Naive thymus-derived CD4-positive, alpha-beta T cell (primary cell): ENCODE data around the gene AGMO. TPM values are rescaled to one million over a fixed set of nuclear protein-coding genes. Genes with fewer than 3 reads are reported as not detected.

Source experiments
- ATAC-seq: fragments of 150-1000 bp; cut with Tn5 transposase; 2 replicates; pipeline ENCODE4 v1.10.0; 2021; ENCODE audit warnings: mild to moderate bottlenecking, moderate library complexity
- CTCF ChIA-PET: fragments of 350-600 bp; sonication (Branson Sonifier 250); formaldehyde crosslinking; loops from one replicate; lab custom pipeline; 2021; ENCODE audit warnings: antibody characterized with exemption; lab: Charles Lee
- POLR2A ChIA-PET: fragments of 350-600 bp; sonication (Branson Sonifier 250); formaldehyde crosslinking; loops from one replicate; lab custom pipeline; 2021; ENCODE audit warnings: antibody characterized with exemption, inconsistent platforms; lab: Charles Lee
- DNase-seq, 9 donors: peaks; one replicate each; pipeline versions ENCODE4 v3.0.0 to v3.0.0-alpha.2; 2020 to 2022; ENCODE audit warnings: mixed read lengths in 1 of 9
- H3K27ac ChIP-seq: one replicate; pipeline ENCODE4 v1.7.0; 2013; ENCODE audit warnings: mild to moderate bottlenecking, low read depth, low read length, moderate library complexity
- H3K27me3 ChIP-seq, 2 donors: one replicate each; pipeline ENCODE4 v1.7.0; 2013; ENCODE audit warnings: low read length in 2 of 2, mild to moderate bottlenecking in 2 of 2, moderate library complexity in 2 of 2; ENCODE audit not compliant: control insufficient read depth in 2 of 2, insufficient read depth in 2 of 2
- H3K36me3 ChIP-seq, 3 experiments: 1 replicate in 2 of 3; 2 replicates in 1 of 3; pipeline ENCODE4 v1.7.0; 2013; ENCODE audit warnings: low read length in 3 of 3, mild to moderate bottlenecking in 3 of 3, moderate library complexity in 1 of 3; ENCODE audit not compliant: insufficient read depth in 3 of 3, control insufficient read depth in 2 of 3
- H3K4me1 ChIP-seq, 2 donors: one replicate each; pipeline ENCODE4 v1.7.0; 2013; ENCODE audit warnings: low read length in 2 of 2, mild to moderate bottlenecking in 2 of 2, moderate library complexity in 1 of 2; ENCODE audit not compliant: control insufficient read depth in 2 of 2, insufficient read depth in 2 of 2
- H3K4me3 ChIP-seq: 2 replicates; pipeline ENCODE4 v1.7.0; 2013; ENCODE audit warnings: mild to moderate bottlenecking, low read length
- H3K9me3 ChIP-seq, 3 experiments: 1 replicate in 2 of 3; 2 replicates in 1 of 3; pipeline ENCODE4 v1.7.0; 2013; ENCODE audit warnings: low read length in 3 of 3; ENCODE audit not compliant: control insufficient read depth in 2 of 3
- H3K27ac Mint-ChIP-seq, 9 donors: one replicate each; pipeline ENCODE4 v1.8.0; 2020 to 2022; ENCODE audit warnings: mixed read lengths in 9 of 9, mild to moderate bottlenecking in 8 of 9, moderate library complexity in 5 of 9, inconsistent platforms in 2 of 9
- H3K27me3 Mint-ChIP-seq, 5 donors: one replicate each; pipeline ENCODE4 v1.8.0; 2021 to 2022; ENCODE audit warnings: mixed read lengths in 5 of 5, mild to moderate bottlenecking in 1 of 5
- H3K36me3 Mint-ChIP-seq, 5 donors: one replicate each; pipeline ENCODE4 v1.8.0; 2020 to 2022; ENCODE audit warnings: mixed read lengths in 5 of 5, mild to moderate bottlenecking in 3 of 5, inconsistent platforms in 1 of 5
- H3K4me1 Mint-ChIP-seq, 7 donors: one replicate each; pipeline ENCODE4 v1.8.0; 2020 to 2022; ENCODE audit warnings: mixed read lengths in 7 of 7, mild to moderate bottlenecking in 3 of 7, inconsistent platforms in 1 of 7
- H3K4me3 Mint-ChIP-seq, 10 donors: one replicate each; pipeline ENCODE4 v1.8.0; 2020 to 2022; ENCODE audit warnings: mild to moderate bottlenecking in 10 of 10, mixed read lengths in 10 of 10, moderate library complexity in 6 of 10, inconsistent platforms in 2 of 10
- H3K9me3 Mint-ChIP-seq, 11 donors: one replicate each; pipeline ENCODE4 v1.8.0; 2020 to 2022; ENCODE audit warnings: mixed read lengths in 11 of 11, mild to moderate bottlenecking in 4 of 11, inconsistent platforms in 1 of 11, moderate library complexity in 1 of 11
- intact Hi-C, 2 donors: fragments of 100-400 bp; cut with micrococcal nuclease; formaldehyde crosslinking; loops; one replicate each; pipeline ENCODE4 v1.15.1; 2023
- polyA plus RNA-seq, 2 donors: library from polyadenylated mRNA; unstranded; fragments of 300-500 nt; fragmentation: Illumina TruSeq; gene quantifications; one replicate each; pipeline ENCODE4 v1.2.3, GENCODE V29; 2021
- total RNA-seq, 6 experiments: library from RNA in 5 of 6; stranded (reverse) in 5 of 6; gene quantifications; 1 replicate in 5 of 6; 2 replicates in 1 of 6; pipeline ENCODE4 v1.2.3 and lab custom pipeline; 2021 to 2026

AGMO gene
- total and polyA plus RNA-seq, 7 experiments from 2014 or later = not detected

DNA sequence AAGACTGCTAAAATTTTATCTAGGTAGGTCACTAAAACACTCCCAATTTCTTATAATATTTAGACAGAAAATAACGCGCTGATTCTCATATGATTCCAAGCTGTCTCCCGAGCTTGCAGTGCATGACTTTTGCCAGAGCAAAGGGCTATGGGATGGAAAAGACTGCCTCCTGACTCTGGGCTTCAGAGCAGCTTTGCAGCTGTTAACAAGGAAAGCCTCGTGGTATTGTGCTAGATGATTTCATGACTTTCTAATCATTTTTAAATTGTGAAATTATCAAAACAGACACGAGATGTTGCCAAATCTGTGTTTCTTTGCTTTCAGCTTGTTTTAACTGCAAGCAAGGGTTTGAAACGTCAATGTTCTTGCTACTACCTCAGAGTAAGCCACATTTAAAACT is 238.3 kb downstream of the AGMO start:
- ChIA-PET CTCF (no interaction called here), POLR2A (no interaction called here)
- Histone ChIP-seq H3K4me1 (no peaks in the 10 kb centered on the region), H3K36me3 (no peaks in the 10 kb centered on the region), H3K9me3 (no peaks in the 10 kb centered on the region), H3K27me3 (no peaks in the 10 kb centered on the region), H3K4me3 (no peak overlapping the region), H3K27ac (no peak overlapping the region)
- no peaks in the 10 kb centered on the region for H3K27me3 Mint-ChIP-seq
- H3K36me3 Mint-ChIP-seq = no peaks in the 10 kb centered on the region
- H3K4me1 Mint-ChIP-seq = no peaks in the 10 kb centered on the region
- DNase-seq = no peak
- H3K9me3 Mint-ChIP-seq = peaks cover 0 to 9% (median 0%) of the 10 kb centered on the region in 11 donors
- no peak for ATAC-seq
- H3K27ac Mint-ChIP-seq = no peak overlapping the region
- intact Hi-C loops = no loop called here
- H3K4me3 Mint-ChIP-seq = no peak overlapping the region

DNA sequence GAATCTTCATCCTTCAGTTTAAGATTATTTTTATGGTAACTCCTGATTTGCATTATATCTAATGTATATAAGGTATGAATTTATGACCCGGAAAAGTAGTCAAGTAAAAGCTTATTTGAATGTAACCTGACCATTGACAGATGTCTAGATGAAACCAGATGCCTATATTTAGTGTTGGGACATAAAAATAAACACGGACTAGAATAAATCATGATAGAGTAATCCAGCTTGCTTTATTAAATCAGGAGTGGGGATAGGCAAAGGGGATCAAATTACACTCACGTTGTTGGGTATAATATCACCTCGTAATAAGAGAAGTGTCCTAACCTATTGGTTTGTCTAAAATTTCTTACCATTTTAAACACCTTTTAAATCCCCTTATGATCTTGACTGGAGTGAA is 244.6 kb downstream of the AGMO start:
- CTCF ChIA-PET = no interaction called here
- POLR2A ChIA-PET = no interaction called here
- Histone ChIP-seq H3K9me3 (no peaks in the 10 kb centered on the region), H3K27ac (no peak overlapping the region), H3K4me3 (no peak overlapping the region), H3K36me3 (no peaks in the 10 kb centered on the region), H3K4me1 (no peaks in the 10 kb centered on the region), H3K27me3 (no peaks in the 10 kb centered on the region)
- no peak for DNase-seq
- Mint-ChIP-seq H3K4me1 (no peaks in the 10 kb centered on the region), H3K4me3 (no peak overlapping the region), H3K27me3 (no peaks in the 10 kb centered on the region), H3K27ac (no peak overlapping the region), H3K36me3 (no peaks in the 10 kb centered on the region), H3K9me3 (peaks cover 0 to 10% (median 0%) of the 10 kb centered on the region in 11 donors)
- intact Hi-C loops = no loop called here
- ATAC-seq = no peak

GRCh38 chr7:15315678-15316077 is 246.1 kb downstream of the AGMO start:
- H3K4me3 ChIP-seq = no peak overlapping the region
- intact Hi-C loops = no loop called here
- Mint-ChIP-seq H3K9me3 (peaks cover 0 to 18% (median 3%) of the 10 kb centered on the region in 11 donors), H3K4me1 (no peaks in the 10 kb centered on the region), H3K27ac (no peak overlapping the region), H3K27me3 (no peaks in the 10 kb centered on the region), H3K4me3 (no peak overlapping the region), H3K36me3 (no peaks in the 10 kb centered on the region)
- ATAC-seq = no peak
- ChIA-PET POLR2A (no interaction called here), CTCF (no interaction called here)
- H3K4me1 ChIP-seq = no peaks in the 10 kb centered on the region
- no peaks in the 10 kb centered on the region for H3K9me3 ChIP-seq
- no peak overlapping the region for H3K27ac ChIP-seq
- no peaks in the 10 kb centered on the region for H3K36me3 ChIP-seq
- no peak for DNase-seq
- H3K27me3 ChIP-seq = no peaks in the 10 kb centered on the region

GRCh38 chr7:15314922-15315321 is 246.9 kb downstream of the AGMO start:
- no peaks in the 10 kb centered on the region for H3K27me3 ChIP-seq
- no peak for ATAC-seq
- no peak overlapping the region for H3K27ac ChIP-seq
- ChIA-PET POLR2A (no interaction called here), CTCF (no interaction called here)
- no peaks in the 10 kb centered on the region for H3K9me3 ChIP-seq
- no peak overlapping the region for H3K4me3 ChIP-seq
- Mint-ChIP-seq H3K27ac (no peak overlapping the region), H3K27me3 (no peaks in the 10 kb centered on the region), H3K36me3 (no peaks in the 10 kb centered on the region), H3K9me3 (peaks cover 0 to 19% (median 3%) of the 10 kb centered on the region in 11 donors), H3K4me1 (no peaks in the 10 kb centered on the region), H3K4me3 (no peak overlapping the region)
- DNase-seq = no peak
- H3K4me1 ChIP-seq = no peaks in the 10 kb centered on the region
- no peaks in the 10 kb centered on the region for H3K36me3 ChIP-seq
- intact Hi-C loops = no loop called here

DNA sequence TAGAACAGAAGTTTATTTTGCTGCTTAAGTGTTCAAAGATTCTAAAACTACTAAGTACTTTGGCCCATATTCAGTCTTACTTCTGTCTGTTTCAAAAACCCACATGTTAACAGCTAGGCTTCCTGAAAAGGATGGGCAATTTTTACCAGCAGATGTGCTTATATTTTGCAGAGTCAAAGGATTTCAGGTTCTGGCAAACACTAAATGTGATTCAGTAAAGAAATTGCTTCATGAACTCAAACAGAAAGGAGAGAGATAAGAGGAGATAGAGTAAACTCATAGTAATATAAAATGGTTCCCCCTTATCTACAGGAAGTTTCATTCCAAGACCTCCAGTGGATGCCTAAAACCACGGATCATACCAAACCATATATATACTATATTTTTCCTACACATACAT is 248.5 kb downstream of the AGMO start:
- no peaks in the 10 kb centered on the region for H3K9me3 ChIP-seq
- Mint-ChIP-seq H3K27ac (no peak overlapping the region), H3K4me3 (no peak overlapping the region), H3K4me1 (no peaks in the 10 kb centered on the region), H3K36me3 (no peaks in the 10 kb centered on the region), H3K27me3 (no peaks in the 10 kb centered on the region), H3K9me3 (peaks cover 0 to 19% (median 3%) of the 10 kb centered on the region in 11 donors)
- POLR2A ChIA-PET = no interaction called here
- DNase-seq (no peak), ATAC-seq (no peak)
- H3K27me3 ChIP-seq = no peaks in the 10 kb centered on the region
- no peak overlapping the region for H3K4me3 ChIP-seq
- no peaks in the 10 kb centered on the region for H3K4me1 ChIP-seq
- no peaks in the 10 kb centered on the region for H3K36me3 ChIP-seq
- CTCF ChIA-PET = no interaction called here
- H3K27ac ChIP-seq = no peak overlapping the region
- intact Hi-C loops = no loop called here

DNA sequence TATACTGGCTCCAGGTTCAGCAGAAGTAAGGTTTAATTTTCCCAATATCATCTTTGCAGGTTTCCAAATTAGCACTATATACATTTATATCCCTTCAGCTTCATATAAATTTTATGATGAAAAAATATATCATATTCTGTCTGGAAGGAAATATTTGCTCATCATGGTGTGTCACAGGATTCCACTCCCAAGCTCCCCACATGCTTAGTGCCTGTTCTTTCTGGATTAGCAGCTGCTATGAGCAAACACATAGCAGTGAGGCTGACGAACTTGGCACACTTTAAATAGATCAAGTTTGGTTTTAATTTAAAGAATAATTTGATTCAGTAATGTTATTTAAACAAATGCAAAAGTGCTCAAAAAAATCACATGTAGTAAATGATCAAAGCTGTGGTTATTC is 251.9 kb downstream of the AGMO start:
- Histone ChIP-seq H3K27ac (no peak overlapping the region), H3K27me3 (no peaks in the 10 kb centered on the region), H3K9me3 (no peaks in the 10 kb centered on the region), H3K4me1 (no peaks in the 10 kb centered on the region), H3K36me3 (no peaks in the 10 kb centered on the region), H3K4me3 (no peak overlapping the region)
- no peaks in the 10 kb centered on the region for H3K4me1 Mint-ChIP-seq
- H3K36me3 Mint-ChIP-seq = no peaks in the 10 kb centered on the region
- ChIA-PET POLR2A (no interaction called here), CTCF (no interaction called here)
- H3K27me3 Mint-ChIP-seq = no peaks in the 10 kb centered on the region
- no peak overlapping the region for H3K4me3 Mint-ChIP-seq
- DNase-seq = no peak
- no peak overlapping the region for H3K27ac Mint-ChIP-seq
- H3K9me3 Mint-ChIP-seq = peaks cover 0 to 19% (median 3%) of the 10 kb centered on the region in 11 donors
- no peak for ATAC-seq
- intact Hi-C loops = loop anchor here in 1 of 2 donors (10.0 kb wide), 2 partner anchors 415 to 765 kb away; no protein-coding TSS in a partner anchor

DNA sequence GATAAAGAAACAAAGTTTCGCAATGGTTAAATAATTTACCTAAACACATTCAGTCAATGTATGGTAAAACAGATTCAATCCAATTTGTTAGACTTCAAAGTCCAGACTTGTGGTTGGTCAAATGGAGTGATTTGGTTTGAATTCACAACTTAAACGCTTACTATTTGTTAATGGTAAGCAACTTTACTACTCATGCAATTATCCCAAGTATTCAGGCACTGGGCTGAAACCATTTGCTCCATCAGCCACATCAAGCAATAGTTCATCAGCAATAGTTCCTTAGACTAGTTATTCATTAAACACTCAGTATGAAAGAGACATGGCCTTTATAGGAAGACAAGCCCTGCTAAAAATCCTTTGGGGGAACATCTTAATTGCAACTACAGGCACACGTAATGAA is 253.0 kb downstream of the AGMO start:
- POLR2A ChIA-PET = no interaction called here
- Mint-ChIP-seq H3K27ac (no peak overlapping the region), H3K27me3 (no peaks in the 10 kb centered on the region), H3K36me3 (no peaks in the 10 kb centered on the region), H3K4me3 (no peak overlapping the region), H3K9me3 (peaks cover 0 to 20% (median 0%) of the 10 kb centered on the region in 11 donors), H3K4me1 (no peaks in the 10 kb centered on the region)
- ATAC-seq (no peak), DNase-seq (no peak)
- Histone ChIP-seq H3K9me3 (no peaks in the 10 kb centered on the region), H3K36me3 (no peaks in the 10 kb centered on the region), H3K27ac (no peak overlapping the region), H3K27me3 (no peaks in the 10 kb centered on the region), H3K4me1 (no peaks in the 10 kb centered on the region), H3K4me3 (no peak overlapping the region)
- CTCF ChIA-PET = no interaction called here
- intact Hi-C loops = loop anchor here in 1 of 2 donors (10.0 kb wide), 2 partner anchors 416 to 766 kb away; no protein-coding TSS in a partner anchor
